ENCODE measurements around the gene HECTD4.

- no peak for TF ChIP-seq CTCF (IDR thresholded peaks at IDR 0.05; ENCODE audit: low read length)
- TF ChIP-seq EZH2 (IDR thresholded peaks at IDR 0.05; ENCODE audit: borderline replicate concordance, low read length): no peak
Observed at GRCh38 chr12:112243255-112244110, 138.7 kb downstream of the HECTD4 start.
